ENCODE measurements around the gene MYOM1. TPM values are rescaled to one million over a fixed set of nuclear protein-coding genes. Genes with fewer than 3 reads are reported as not detected.

MYOM1 gene
- total RNA-seq, 1 experiment from 2014 or later: 0.92 TPM

DNA sequence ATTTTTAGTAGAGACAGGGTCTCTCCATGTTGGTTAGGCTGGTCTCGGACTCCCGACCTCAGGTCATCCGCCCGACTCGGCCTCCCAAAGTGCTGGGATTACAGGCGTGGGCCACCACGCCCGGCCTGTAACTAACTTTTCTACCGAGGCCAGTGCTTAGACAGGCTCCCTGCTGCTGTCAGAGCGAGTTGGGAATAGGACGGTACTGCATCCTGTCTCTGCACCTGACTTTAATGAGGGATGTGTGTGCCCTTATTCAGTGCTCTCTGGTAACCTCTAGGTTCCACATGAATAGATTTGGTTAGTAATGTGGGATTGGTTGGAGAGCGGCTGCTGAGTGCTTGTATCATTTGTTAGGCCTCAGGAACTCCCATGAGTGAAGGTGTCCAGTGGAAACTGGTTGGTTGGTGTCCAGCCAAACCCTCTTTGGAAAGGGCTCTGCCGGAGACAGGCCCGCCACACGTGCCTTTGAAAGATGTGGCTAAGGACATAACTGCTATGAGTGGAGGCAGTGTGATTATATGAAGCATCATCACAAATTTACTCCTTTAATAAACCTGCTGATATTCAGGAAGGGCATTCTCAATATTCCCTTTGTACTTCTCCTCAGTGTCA, 36.6 kb downstream of the MYOM1 start:
- H3K4me1 ChIP-seq (ENCODE audit: control insufficient read depth, insufficient read depth, low read length): no peaks in the 10 kb centered on the region; the same call in 1 of the 2 replicates
- in situ Hi-C loops (cut with HindIII; ENCODE audit: low pct_unique_long_range_greater_than_20kb, low sequenced_read_pairs): no loop called here
- no peak for TF ChIP-seq POLR2AphosphoS5 (IDR thresholded peaks at IDR 0.05; ENCODE audit: low read depth, low read length)
- no peak for TF ChIP-seq TCF7L2 (IDR thresholded peaks at IDR 0.05; ENCODE audit: low read depth, low read length)
- H3K27me3 ChIP-seq (ENCODE audit: control insufficient read depth, insufficient read depth, low read length): no peaks in the 10 kb centered on the region
- no peak overlapping the region for H3K27ac ChIP-seq (ENCODE audit: low read length)
- BruUV-seq (replicated peaks): no TSS peak
- ATAC-seq (no peak), DNase-seq (ENCODE audit: low read depth, low spot score) (no peak)
- no peaks in the 10 kb centered on the region for H3K9me3 ChIP-seq (ENCODE audit: control insufficient read depth, insufficient read depth, low read depth, low read length)
- no peak overlapping the region for H3K4me3 ChIP-seq (ENCODE audit: low read depth in 2 of 2, low read length in 2 of 2)
- intact Hi-C loops (cut with micrococcal nuclease; ENCODE audit: unreplicated experiment): no loop called here
- POLR2A ChIA-PET: no interaction called here
- no peaks in the 10 kb centered on the region for H3K36me3 ChIP-seq (ENCODE audit: control insufficient read depth, insufficient read depth, low read length)
- CTCF ChIA-PET: no interaction called here

DNA sequence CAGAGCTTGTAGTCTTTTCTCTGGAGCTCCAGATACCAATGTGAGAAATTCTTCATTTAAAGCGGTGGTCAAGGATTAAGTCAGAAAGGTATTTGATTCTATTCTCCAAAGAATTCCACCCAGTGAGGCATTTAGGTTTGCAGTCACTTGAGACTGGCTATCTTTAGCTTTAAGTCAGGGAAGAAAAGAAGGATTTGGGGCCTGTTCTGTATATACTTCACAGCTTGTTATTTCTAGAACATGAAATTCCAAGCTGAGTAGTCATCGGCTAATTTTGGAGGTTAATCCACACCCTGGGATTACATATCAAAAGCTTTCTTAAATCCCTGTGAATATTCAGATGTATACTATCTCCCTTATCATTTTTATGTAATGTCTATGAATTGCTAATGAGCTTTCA, 39.4 kb downstream of the MYOM1 start:
- Histone ChIP-seq H3K36me3 (ENCODE audit: control insufficient read depth, insufficient read depth, low read length) (no peaks in the 10 kb centered on the region), H3K27me3 (ENCODE audit: control insufficient read depth, insufficient read depth, low read length) (no peaks in the 10 kb centered on the region), H3K4me1 (ENCODE audit: control insufficient read depth, insufficient read depth, low read length) (no peaks in the 10 kb centered on the region; the same call in 1 of the 2 replicates), H3K4me3 (ENCODE audit: low read depth in 2 of 2, low read length in 2 of 2) (no peak overlapping the region), H3K27ac (ENCODE audit: low read length) (no peak overlapping the region), H3K9me3 (ENCODE audit: control insufficient read depth, insufficient read depth, low read depth, low read length) (no peaks in the 10 kb centered on the region)
- BruUV-seq (replicated peaks): no TSS peak
- POLR2A ChIA-PET: no interaction called here
- TF ChIP-seq, protein P1, sequence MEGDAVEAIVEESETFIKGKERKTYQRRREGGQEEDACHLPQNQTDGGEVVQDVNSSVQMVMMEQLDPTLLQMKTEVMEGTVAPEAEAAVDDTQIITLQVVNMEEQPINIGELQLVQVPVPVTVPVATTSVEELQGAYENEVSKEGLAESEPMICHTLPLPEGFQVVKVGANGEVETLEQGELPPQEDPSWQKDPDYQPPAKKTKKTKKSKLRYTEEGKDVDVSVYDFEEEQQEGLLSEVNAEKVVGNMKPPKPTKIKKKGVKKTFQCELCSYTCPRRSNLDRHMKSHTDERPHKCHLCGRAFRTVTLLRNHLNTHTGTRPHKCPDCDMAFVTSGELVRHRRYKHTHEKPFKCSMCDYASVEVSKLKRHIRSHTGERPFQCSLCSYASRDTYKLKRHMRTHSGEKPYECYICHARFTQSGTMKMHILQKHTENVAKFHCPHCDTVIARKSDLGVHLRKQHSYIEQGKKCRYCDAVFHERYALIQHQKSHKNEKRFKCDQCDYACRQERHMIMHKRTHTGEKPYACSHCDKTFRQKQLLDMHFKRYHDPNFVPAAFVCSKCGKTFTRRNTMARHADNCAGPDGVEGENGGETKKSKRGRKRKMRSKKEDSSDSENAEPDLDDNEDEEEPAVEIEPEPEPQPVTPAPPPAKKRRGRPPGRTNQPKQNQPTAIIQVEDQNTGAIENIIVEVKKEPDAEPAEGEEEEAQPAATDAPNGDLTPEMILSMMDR (IDR thresholded peaks at IDR 0.05): no peak
- TF ChIP-seq, protein P2, sequence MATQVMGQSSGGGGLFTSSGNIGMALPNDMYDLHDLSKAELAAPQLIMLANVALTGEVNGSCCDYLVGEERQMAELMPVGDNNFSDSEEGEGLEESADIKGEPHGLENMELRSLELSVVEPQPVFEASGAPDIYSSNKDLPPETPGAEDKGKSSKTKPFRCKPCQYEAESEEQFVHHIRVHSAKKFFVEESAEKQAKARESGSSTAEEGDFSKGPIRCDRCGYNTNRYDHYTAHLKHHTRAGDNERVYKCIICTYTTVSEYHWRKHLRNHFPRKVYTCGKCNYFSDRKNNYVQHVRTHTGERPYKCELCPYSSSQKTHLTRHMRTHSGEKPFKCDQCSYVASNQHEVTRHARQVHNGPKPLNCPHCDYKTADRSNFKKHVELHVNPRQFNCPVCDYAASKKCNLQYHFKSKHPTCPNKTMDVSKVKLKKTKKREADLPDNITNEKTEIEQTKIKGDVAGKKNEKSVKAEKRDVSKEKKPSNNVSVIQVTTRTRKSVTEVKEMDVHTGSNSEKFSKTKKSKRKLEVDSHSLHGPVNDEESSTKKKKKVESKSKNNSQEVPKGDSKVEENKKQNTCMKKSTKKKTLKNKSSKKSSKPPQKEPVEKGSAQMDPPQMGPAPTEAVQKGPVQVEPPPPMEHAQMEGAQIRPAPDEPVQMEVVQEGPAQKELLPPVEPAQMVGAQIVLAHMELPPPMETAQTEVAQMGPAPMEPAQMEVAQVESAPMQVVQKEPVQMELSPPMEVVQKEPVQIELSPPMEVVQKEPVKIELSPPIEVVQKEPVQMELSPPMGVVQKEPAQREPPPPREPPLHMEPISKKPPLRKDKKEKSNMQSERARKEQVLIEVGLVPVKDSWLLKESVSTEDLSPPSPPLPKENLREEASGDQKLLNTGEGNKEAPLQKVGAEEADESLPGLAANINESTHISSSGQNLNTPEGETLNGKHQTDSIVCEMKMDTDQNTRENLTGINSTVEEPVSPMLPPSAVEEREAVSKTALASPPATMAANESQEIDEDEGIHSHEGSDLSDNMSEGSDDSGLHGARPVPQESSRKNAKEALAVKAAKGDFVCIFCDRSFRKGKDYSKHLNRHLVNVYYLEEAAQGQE (IDR thresholded peaks at IDR 0.05; ENCODE audit: insufficient read depth in 1 of 2, low read depth in 2 of 2, low read length in 1 of 2): no peak
- TF ChIP-seq POLR2AphosphoS5 (IDR thresholded peaks at IDR 0.05; ENCODE audit: low read depth, low read length) (no peak), SIN3A (IDR thresholded peaks at IDR 0.05; ENCODE audit: borderline replicate concordance, insufficient read depth, low read depth, low read length) (no peak), TCF7L2 (IDR thresholded peaks at IDR 0.05; ENCODE audit: low read depth, low read length) (no peak)
- no peak for ATAC-seq
- CTCF ChIA-PET: interaction anchor here (0.7 kb wide), 1 partner anchor 285 kb away, joined by 4 read pairs; no protein-coding TSS in a partner anchor
- no peak for DNase-seq (ENCODE audit: low read depth, low spot score)
- intact Hi-C loops (cut with micrococcal nuclease; ENCODE audit: unreplicated experiment) (no loop called here), in situ Hi-C loops (cut with HindIII; ENCODE audit: low pct_unique_long_range_greater_than_20kb, low sequenced_read_pairs) (no loop called here)

DNA sequence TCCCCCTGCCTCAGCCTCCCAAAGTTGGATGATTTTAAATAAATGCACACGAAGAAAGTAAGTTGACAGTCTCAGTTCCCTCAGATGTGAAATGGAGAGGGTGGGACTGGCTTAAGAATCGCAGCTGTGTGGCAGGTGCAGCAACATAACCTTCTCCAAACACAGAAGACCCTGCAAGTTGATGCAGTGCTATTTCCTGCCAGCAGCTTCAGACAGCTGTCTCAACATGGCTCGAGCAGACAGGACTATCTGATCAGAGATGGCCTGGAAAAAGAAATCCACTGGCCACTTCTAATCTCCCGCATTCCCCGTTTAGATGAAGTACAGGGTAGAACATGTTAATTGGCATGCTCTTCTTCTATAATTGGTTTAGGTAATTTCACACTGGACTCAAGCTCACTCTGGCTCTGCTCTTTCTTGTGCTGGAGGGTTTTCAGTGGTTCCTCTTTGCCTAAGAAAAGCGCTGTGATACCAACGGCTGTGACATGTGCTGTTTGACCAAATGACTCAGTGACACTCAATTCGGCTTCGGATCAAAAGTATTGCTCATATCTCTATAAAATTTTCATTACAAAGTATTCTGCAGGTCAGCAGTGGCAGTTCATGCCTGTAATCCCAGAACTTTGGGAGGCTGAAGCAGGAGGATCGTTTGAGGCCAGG, 40.2 kb downstream of the MYOM1 start:
- in situ Hi-C loops (cut with HindIII; ENCODE audit: low pct_unique_long_range_greater_than_20kb, low sequenced_read_pairs) (no loop called here), intact Hi-C loops (cut with micrococcal nuclease; ENCODE audit: unreplicated experiment) (no loop called here)
- H3K27ac ChIP-seq (ENCODE audit: low read length): no peak overlapping the region
- H3K9me3 ChIP-seq (ENCODE audit: control insufficient read depth, insufficient read depth, low read depth, low read length): no peaks in the 10 kb centered on the region
- no peaks in the 10 kb centered on the region for H3K36me3 ChIP-seq (ENCODE audit: control insufficient read depth, insufficient read depth, low read length)
- TF ChIP-seq, protein P1 (IDR thresholded peaks at IDR 0.05): no peak
- TF ChIP-seq TCF7L2 (IDR thresholded peaks at IDR 0.05; ENCODE audit: low read depth, low read length) (no peak), POLR2AphosphoS5 (IDR thresholded peaks at IDR 0.05; ENCODE audit: low read depth, low read length) (no peak), SIN3A (IDR thresholded peaks at IDR 0.05; ENCODE audit: borderline replicate concordance, insufficient read depth, low read depth, low read length) (no peak)
- TF ChIP-seq, protein P2 (IDR thresholded peaks at IDR 0.05; ENCODE audit: insufficient read depth in 1 of 2, low read depth in 2 of 2, low read length in 1 of 2): no peak
- POLR2A ChIA-PET: no interaction called here
- DNase-seq (ENCODE audit: low read depth, low spot score) (no peak), ATAC-seq (no peak)
- H3K4me3 ChIP-seq (ENCODE audit: low read depth in 2 of 2, low read length in 2 of 2): no peak overlapping the region
- no TSS peak for BruUV-seq (replicated peaks)
- no peaks in the 10 kb centered on the region; the same call in 1 of the 2 replicates for H3K4me1 ChIP-seq (ENCODE audit: control insufficient read depth, insufficient read depth, low read length)
- H3K27me3 ChIP-seq (ENCODE audit: control insufficient read depth, insufficient read depth, low read length): no peaks in the 10 kb centered on the region
- CTCF ChIA-PET: no interaction called here
